ENCODE data around the gene MIF4GD. TPM values are rescaled to one million over a fixed set of nuclear protein-coding genes. Genes with fewer than 3 reads are reported as not detected.

MIF4GD gene
- total RNA-seq, 1 experiment from 2014 or later: 13.1 TPM

- no peak for DNase-seq (ENCODE audit: low read depth)
Observed at GRCh38 chr17:75288770-75289114, 17.7 kb upstream of the MIF4GD start.

- no peak for DNase-seq (ENCODE audit: low read depth)
Observed at GRCh38 chr17:75288359-75288758, 17.3 kb upstream of the MIF4GD start.

GRCh38 chr17:75287221-75287620 is 16.2 kb upstream of the MIF4GD start:
- DNase-seq (ENCODE audit: low read depth): no peak

GRCh38 chr17:75285123-75285522 is 14.1 kb upstream of the MIF4GD start:
- DNase-seq (ENCODE audit: low read depth): no peak

- peak; percentile 44 for DNase-seq (ENCODE audit: low read depth)
Observed at GRCh38 chr17:75280189-75280588, 9.2 kb upstream of the MIF4GD start.

- no peak for DNase-seq (ENCODE audit: low read depth)
Observed at GRCh38 chr17:75277664-75278071, 6.6 kb upstream of the MIF4GD start.

GRCh38 chr17:75273977-75274708 is 3.1 kb upstream of the MIF4GD start:
- peak; percentile 50 for DNase-seq (ENCODE audit: low read depth)

GRCh38 chr17:75272848-75273184 is 1.8 kb upstream of the MIF4GD start:
- DNase-seq (ENCODE audit: low read depth): no peak

- no peak for DNase-seq (ENCODE audit: low read depth)
Observed at GRCh38 chr17:75271955-75272847, 1.2 kb upstream of the MIF4GD start.

GRCh38 chr17:75271233-75271954 is 363 bp upstream of the MIF4GD start:
- DNase-seq (ENCODE audit: low read depth): peak; percentile 66

GRCh38 chr17:75270218-75270965 is 639 bp downstream of the MIF4GD start:
- peak; percentile 67 for DNase-seq (ENCODE audit: low read depth)

- no peak for DNase-seq (ENCODE audit: low read depth)
Observed at GRCh38 chr17:75269844-75270217, 1.2 kb downstream of the MIF4GD start.

GRCh38 chr17:75267411-75268232 is 3.4 kb downstream of the MIF4GD start:
- DNase-seq (ENCODE audit: low read depth): no peak

GRCh38 chr17:75267153-75267410 is 3.9 kb downstream of the MIF4GD start:
- no peak for DNase-seq (ENCODE audit: low read depth)

GRCh38 chr17:75266316-75267152 is 4.5 kb downstream of the MIF4GD start:
- DNase-seq (ENCODE audit: low read depth): no peak

GRCh38 chr17:75265614-75266315 is 5.3 kb downstream of the MIF4GD start:
- DNase-seq (ENCODE audit: low read depth): no peak

GRCh38 chr17:75263055-75263454 is 8.0 kb downstream of the MIF4GD start:
- DNase-seq (ENCODE audit: low read depth): no peak

- DNase-seq (ENCODE audit: low read depth): no peak
Observed at GRCh38 chr17:75262112-75262606, 8.9 kb downstream of the MIF4GD start.
